NCI-H345 (cell line): Measurements from ENCODE around the gene PRKAA2.
"Not testable (repeated sequence)": the region's sequence is repeated elsewhere in the genome, so short reads cannot be mapped to it uniquely, and the experiment has no call there.

Experiments
- DNase-seq: peaks from one replicate; lab custom pipeline; 2025; lab: John Stamatoyannopoulos, UW

Gene PRKAA2

DNA sequence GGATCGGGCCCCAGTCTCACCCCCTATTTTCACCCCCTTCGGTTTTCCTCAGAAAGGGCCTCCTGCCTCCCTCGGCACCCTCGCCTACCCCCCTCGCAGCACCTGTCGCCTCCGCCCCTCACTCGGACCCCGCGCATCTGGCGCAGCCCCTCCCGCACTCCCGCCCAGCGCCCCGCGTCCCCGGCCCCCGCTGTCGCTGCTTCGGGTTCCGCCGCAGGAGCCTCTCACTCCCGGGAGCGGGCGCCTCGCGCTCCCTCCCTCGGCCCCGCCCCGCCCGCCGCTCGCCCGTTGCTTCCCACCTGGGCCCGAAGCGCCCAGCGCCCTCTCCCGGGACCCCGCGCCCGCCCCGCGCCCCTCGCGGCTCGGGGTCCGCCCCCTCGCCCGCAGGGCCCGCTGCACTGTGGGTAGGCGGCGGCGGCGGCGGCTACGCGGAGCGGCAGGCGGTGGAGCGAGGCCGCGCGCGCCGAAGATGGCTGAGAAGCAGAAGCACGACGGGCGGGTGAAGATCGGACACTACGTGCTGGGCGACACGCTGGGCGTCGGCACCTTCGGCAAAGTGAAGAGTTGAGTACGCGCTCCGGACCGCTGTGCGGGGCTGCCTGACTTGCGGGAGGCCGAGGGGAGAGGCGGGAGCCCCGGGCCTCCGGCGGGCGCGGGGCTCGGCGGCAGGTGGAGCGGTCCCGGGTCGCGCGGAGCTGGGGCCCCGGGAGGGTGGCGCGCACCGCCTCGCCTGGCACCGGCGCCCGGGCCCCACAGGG lies at the start of gene PRKAA2:
Gene PRKAA2 (plus strand): TSS at position 396 of the 758 bp plus-strand sequence. CDS start 74 bp downstream, at position 470.
- peak; percentile 59 for DNase-seq

DNA sequence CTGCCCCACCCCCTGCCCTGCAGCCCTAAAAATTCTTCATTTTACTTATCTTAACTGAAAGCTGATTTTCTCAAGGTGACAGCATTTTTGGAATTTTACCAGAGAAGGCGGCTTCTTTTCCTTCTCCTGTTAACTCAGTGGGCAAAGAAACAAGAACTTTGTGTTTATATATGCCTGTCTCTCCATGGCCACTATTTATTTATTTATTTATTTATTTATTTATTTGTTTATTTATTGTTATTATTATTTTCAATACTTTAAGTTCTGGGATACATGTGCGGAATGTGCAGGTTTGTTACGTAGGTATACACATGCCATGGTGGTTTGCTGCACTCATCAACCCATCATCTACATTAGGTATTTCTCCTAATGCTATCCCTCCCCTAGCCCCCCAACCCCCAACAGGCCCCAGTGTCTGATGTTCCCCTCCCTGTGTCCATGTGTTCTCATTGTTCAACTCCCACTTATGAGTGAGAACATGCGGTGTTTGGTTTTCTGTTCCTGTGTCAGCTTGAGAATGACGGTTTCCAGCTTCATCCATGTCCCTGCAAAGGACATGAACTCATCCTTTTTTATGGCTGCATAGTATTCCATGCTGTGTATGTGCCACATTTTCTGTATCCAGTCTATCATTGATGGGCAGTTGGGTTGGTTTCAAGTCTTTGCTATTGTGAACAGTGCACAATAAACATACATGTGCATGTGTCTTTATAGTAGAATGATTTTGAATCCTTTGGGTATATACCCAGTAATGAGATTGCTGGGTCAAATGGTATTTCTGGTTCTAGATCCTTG lies 49.5 kb upstream of the PRKAA2 start:
- DNase-seq, result not testable (repeated sequence)

DNA sequence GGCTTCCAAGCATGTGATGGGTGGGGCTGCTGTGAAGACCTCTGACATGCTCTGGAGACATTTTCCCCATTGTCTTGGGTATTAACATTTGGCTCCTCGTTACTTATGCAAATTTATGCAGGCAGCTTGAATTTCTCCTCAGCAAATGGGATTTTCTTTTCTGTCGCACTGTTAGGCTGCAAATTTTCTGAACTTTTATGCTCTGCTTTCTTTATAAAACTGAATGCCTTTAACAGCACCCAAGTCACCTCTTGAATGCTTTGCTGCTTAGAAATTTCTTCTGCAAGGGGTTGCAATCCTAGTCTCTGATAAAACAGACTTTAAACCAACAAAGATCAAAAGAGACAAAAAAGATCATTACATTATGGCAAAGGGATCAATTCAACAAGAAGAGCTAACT lies 35.0 kb upstream of the PRKAA2 start:
- not testable (repeated sequence) for DNase-seq

DNA sequence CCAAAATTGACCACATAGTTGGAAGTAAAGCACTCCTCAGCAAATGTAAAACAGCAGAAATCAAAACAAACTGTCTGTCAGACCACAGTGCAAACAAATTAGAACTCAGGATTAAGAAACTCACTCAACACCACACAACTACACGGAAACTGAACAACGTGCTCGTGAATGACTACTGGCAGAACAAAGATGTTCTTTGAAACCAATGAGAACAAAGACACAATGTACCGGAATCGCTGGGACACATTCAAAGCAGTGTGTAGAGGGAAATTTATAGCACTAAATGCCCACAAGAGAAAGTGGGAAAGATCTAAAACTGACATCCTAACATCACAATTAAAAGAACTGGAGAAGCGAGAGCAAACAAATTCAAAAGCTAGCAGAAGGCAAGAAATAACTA lies 34.3 kb upstream of the PRKAA2 start:
- not testable (repeated sequence) for DNase-seq

DNA sequence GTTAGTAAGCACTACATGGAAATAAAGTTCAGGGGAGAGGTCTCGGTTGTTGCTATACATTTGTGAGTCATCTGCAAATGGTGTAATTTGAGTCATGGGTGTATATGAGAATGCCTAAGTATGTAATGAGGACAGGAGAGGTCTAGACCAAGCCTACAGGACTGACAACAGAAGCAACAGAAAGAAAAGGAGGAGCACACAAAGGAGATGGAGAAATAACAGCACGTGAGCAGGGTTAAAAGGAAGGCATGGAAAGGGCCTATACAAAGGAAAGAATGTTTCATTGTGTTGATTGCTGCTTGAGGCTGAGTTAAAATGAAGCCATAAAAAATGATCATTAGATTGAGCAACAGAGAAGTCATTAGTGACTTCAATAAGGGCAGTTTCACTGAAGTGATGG lies 28.0 kb upstream of the PRKAA2 start:
- no peak for DNase-seq

DNA sequence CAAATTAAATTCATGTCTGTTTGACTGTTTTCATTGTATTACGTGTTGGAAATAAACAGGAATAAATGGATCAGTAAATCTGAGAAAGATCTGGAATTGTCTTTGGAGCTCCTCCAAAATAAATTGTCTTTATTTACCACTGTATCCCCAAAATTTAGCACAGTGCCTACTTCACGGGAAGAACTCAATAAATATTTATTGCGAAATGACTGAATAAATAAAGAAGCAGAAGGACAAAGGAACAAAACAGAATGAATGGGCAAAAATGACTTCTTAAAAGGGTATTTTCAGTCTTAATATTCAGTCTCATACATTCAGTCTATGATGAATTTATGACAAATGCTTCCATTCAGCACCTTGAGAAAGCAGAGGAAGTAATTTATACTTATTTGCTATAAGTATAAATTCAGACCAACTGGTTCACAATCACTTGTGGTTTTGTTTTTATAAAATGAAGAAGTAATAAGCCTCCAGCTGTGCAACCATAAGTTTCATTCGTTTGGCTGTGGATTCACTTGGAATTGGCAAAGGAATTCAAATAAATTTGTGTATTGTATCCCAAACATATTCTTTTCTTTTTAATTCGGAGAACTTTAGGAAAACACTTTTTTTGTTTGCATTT lies 19.2 kb upstream of the PRKAA2 start:
- no peak for DNase-seq

DNA sequence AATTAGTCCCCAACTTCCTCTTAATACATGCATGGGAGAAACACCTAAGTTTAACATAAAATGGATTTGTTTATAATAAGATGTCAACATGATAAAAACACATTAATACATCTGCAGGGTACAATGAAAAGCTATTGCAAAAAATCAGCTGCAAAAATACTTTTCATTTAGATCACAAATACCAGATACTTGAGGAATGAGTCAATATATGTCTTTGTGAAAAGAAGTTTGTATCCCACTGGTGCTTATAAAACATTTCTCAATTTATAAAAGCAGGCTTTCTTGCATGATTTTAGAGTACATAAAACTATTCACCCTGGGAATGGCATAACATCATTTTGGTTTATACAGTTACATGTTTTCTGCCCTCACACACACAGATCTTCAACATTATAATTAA lies 18.6 kb upstream of the PRKAA2 start:
- DNase-seq, result no peak

DNA sequence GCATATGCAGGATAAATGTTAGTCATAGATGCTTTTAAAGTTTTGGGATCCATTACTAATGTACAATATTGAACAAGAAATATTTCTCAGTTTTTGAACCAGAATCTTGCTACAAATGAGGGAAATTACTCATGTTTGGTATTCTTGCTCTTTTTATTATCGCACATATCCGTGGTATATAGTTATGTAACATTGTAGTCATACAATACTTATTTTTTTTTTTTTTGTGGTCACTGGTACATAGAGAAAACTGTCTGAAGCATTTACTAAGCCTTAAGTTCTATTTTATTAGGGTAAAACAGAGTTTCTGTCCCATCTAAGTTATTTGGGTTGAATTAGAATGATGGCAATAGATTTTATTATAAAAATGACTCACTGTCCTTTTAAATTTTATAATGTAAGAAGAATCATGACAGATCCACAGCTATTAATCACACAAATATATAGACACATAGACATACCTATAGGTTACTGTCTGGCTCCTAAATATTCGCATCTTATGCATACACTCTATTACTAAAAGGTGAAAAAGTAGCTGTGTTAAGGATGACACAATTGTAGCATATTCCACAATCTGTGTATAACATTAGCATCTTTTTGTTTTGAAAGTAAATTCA lies 18.0 kb upstream of the PRKAA2 start:
- no peak for DNase-seq

DNA sequence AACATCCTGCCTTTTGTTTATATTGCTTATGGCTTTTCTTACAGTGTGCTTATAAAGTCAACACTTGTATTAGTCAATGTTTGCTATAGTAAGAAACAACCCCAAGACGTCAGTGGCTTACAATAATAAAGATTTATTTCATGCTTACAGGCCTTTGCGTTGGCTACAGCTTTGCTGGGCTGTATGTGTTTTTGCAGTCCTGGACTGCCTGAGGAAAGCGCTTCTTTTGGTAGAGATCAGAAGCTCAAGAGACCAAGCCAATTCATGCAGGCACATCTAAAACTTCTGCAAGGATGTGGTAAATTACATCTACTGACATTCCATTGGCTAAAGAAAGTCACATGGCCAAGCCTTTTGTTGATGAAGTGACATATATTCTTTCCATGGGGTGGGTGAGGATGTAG lies 17.5 kb upstream of the PRKAA2 start:
- DNase-seq, result no peak

DNA sequence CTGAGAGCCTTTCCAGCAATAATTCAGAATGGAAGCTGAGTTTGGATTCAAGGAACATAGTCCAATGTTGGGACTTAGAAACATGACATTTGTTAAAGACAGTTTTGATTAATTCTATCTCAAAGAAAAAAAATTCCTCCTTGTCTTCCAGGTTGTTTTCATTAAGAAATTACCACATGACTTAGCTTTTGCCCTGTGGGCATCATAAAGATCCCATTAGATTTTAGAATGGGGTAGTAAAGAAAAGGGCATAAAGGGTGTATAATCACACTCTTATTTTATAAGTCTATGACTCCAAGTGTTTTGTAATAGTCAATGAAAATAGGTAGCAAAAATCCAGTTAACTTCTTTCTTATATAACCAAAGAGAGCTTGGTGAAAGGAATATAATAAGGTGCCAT lies 14.3 kb upstream of the PRKAA2 start:
- no peak for DNase-seq

DNA sequence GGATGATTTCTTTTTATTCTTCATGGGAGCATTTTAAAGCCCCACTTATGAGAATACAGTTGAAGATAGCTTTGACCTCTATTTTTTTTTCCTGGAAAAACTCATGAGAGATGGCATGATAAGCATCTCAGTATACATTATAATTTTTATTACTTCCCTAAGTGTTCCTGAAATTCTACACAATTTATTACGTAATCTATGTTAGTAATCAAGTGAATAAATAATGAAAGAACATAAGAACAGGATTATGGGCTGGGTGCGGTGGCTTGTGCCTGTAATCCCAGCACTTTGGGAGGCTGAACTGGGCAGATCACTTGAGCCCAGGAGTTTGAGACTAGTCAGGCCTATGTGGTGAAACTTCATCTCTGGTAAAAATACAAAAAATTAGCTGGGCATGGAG lies 13.2 kb upstream of the PRKAA2 start:
- no peak for DNase-seq

DNA sequence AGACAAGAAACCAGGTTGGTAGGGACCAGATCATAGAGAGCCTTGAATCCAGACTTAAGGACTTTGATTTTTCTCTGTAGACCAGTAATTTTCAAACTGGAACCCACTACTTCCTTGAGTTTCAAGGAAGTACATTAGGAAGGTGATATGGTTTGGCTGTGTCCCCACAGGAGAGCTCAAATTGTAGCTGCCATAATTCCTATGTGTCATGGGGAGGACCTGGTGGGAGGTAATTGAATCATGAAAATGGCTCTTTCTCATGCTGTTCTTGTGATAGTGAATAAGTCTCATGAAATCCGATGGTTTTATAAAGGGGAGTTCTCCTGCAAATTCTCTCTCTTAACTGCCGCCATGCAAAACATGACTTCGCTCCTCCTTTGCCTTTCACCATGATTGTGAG lies 10.1 kb upstream of the PRKAA2 start:
- DNase-seq, result no peak

DNA sequence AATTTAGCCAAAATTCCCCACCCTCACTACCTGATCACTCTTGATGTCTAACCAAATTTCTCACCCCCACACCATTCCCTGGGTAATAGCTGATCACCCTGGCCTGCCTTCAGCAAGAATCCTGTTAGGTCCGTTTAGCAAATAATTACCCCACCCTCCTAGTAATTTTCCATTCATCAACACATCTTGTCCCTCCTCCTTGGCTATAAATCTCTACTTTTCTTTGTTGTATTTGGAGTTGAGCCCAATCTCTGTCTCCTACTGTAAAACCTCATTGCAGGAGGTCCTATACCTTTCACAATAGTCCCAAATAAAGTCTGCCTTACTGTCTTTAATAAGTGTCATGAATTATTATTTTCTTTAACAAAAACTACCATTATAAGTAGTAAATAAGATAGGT lies 6.9 kb upstream of the PRKAA2 start:
- no peak for DNase-seq

DNA sequence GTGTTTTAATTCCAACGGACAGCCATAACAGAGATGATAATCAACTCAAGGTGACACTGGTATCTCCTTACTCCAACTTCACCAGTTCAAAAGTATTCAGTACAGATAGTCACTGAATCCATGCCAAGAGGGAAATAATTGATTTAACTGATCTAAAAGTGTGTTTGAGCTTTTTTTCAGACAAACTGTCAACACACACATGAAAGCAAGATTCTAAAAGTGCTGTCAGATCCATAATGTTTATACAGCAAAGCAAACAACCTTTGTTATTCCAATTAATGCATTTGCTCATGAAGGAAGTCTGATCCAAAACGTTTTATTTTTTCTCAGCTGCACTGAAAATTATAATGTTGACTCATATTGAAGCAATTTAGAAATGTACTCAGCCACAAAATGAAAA lies 5.9 kb upstream of the PRKAA2 start:
- DNase-seq, result no peak

DNA sequence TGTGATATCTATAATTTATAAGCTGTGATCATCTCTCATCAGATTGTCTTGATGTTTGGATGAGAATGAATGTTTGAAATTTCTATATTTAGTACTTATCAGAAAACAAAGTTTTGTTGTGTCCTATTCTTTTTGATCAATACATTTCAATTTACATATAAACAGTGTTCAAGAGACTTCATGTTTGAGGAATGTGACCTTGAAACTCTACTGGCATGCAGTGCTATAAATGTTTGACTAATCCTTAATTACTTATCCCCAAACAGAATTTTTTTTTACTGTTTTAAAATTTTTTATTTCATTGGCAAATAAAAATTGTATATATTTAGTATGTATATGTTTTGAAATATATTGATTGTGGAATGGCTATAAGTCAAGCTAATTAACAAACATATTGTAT lies 1.5 kb upstream of the PRKAA2 start:
- DNase-seq, result no peak

DNA sequence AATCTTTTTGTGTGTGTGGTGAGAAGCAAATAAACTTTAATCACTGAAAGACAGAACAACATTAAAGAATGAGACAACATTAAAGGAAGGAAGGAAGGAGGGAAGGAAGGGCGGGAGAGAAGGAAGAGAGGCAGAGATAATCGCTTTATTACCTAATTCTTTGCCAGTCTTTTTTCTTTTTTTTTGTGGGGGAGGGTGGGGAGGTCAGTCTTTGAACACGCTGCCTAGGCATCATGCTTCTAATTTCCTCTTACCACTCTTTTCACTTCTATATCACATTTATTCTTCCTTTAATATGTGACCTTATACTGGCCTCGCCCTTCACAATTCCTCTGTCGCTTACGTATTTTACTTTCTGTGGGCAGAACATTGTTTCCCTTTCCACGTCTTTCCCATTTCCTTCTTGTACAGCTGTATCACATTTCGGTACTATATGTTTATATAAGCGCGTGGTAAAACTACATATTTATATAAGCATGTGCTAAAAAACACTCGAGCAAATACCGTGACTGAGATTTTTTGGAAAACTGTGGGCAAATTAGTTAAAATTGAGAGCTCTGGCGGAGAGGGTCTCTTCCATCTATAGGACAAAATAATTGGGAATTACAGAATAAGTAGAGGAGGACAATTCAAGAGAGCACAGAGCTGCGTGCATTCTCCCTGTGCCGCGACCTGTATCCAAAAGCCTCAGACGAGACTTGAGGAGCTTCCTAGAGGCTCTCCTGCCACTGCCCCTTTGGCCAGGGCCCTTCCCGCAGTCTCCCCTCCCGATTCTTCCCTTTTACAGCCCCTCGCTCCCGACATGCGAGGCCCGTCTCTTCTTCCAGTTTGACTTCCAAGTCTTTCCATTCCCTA lies 823 bp upstream of the PRKAA2 start:
- DNase-seq, result peak; percentile 45

DNA sequence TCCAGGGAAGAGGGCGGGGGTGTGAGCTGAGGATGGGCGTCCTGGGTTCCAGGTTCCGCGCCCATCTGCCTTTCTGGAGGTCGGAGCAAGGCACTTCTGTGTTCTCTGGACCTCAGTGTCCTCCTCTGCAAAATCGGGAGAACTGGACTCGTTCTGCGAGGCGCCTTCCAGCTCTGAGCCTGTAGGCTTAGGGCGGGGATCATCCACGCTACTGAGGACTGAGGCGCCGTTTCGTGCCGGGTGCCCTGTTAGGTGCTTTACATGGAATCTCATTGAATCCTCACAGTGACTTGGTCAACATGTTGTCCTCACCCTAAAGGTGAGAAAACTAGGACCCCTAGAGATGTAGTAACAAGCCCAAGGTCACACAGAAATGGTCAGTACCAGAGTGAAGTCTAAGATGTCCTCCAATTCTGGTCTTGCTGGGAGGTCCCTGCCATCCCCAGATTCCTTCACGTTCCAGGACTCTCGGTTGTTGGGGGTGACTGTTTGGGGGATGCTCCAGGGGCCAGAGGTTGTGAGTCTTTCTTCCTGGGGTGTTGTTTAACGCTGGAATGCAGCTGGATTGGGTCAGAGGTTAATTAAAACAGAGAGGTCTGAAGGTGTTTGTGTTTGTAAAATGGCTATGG lies 677 bp downstream of the PRKAA2 start:
- peak; percentile 47 for DNase-seq

DNA sequence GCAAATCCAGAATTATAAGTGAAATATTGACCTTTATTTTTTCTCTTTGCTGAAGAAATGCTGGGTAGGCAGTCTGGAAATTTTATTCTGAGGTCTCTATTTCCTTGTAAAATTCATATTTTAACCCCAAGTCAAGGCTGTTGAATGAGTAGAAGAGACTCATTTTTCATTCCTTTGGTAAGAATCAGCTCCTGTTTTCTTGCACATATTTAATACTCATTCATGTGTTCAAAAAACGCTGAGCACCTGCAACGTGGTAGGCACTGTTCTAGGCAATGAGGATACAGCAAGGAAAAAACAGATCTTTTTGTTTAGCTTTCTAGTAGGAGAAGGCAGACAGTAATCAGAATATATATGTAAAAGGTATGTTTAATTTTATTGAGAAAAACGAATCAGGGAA lies 1.5 kb downstream of the PRKAA2 start:
- no peak for DNase-seq

DNA sequence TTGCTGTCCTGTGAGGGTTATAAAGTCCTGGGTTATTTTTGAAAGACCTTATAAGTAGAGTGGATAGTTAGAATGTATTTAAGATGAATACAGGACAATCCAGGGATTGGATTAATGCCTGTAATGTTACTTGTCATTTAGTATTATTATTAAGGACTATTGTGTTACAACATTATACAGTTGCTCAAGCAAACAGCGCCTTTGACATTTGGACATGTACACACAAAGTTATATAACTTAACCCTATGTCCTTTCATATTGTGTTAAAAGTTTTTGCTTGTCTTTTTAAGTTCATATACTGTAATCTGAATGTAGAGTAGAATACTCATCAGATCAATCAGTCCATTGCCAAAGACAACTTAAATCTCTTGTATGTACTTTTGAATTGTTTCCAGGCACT lies 2.0 kb downstream of the PRKAA2 start:
- no peak for DNase-seq

DNA sequence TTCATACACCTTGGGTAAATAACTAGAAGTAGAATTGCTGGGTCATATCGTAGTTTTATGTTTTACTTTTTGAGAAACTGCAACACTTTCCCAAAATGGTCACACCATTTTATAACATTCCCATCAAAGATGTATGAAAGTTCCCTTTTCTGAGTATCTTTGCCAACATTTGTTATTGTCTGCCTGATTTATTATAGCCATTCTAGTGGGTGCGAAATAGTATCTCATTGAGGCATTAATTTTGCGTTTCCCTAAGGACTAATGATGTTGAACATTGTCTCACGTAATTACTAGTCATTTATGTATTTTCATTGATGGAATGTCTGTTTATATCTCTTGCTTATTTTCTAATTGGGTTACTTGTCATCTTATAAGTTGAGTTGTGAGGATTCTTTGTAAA lies 3.4 kb downstream of the PRKAA2 start:
- no peak for DNase-seq
